ENCODE measurements around the gene C4orf54.

GRCh38 chr4:99634742-99635360, 22.8 kb downstream of the C4orf54 start:
- TF ChIP-seq POLR2AphosphoS5 (IDR thresholded peaks at IDR 0.05) (no peak), POLR2A (IDR thresholded peaks at IDR 0.05) (no peak)
